SK-N-MC (cell line): ENCODE data around the gene MEOX1.

ENCODE experiments used
- EZH2 ChIP-seq: fragments of 200-600 bp; sonication (generic); IDR thresholded peaks from one replicate; pipeline ENCODE4 v1.6.1; 2017; ENCODE audit warnings: antibody characterized with exemption
- FOXP2 ChIP-seq: optimal IDR thresholded peaks from 2 replicates; pipeline ENCODE3; 2011; ENCODE audit warnings: mild to moderate bottlenecking, moderate library complexity; ENCODE audit not compliant: insufficient read depth; ENCODE audit errors: extremely low read length, control extremely low read depth
- POLR2AphosphoS5 ChIP-seq: IDR thresholded peaks from 2 replicates; pipeline ENCODE4 v1.6.1; 2012; ENCODE audit warnings: mild to moderate bottlenecking, low read depth, low read length, borderline replicate concordance

GRCh38 chr17:43640491-43641252 is 21.1 kb downstream of the MEOX1 start:
- TF ChIP-seq POLR2AphosphoS5 (no peak), EZH2 (no peak), FOXP2 (no peak)
